Inflammatory macrophage treated with lipopolysaccharide for 1 hour (primary cell): ENCODE measurements around the gene ZNF485.
A peak's percentile ranks its signal among the peaks of the same experiment; 100 is the strongest.
"Not testable (repeated sequence)": the region's sequence is repeated elsewhere in the genome, so short reads cannot be mapped to it uniquely, and the experiment has no call there.

Source experiments
- DNase-seq, 2 donors: peaks; one replicate each; pipeline ENCODE4 v3.0.0-alpha.2; 2020 to 2022

Gene ZNF485

GRCh38 chr10:43606323-43607198, at the start of gene ZNF485:
ZNF485 (plus strand) TSS chr10:43606438; CDS start chr10:43607051, 613 bp downstream.
- DNase-seq, result peak; percentile 38 to 42

- DNase-seq, result no peak
Observed at GRCh38 chr10:43557214-43557613, 49.0 kb upstream of the ZNF485 start.

DNA sequence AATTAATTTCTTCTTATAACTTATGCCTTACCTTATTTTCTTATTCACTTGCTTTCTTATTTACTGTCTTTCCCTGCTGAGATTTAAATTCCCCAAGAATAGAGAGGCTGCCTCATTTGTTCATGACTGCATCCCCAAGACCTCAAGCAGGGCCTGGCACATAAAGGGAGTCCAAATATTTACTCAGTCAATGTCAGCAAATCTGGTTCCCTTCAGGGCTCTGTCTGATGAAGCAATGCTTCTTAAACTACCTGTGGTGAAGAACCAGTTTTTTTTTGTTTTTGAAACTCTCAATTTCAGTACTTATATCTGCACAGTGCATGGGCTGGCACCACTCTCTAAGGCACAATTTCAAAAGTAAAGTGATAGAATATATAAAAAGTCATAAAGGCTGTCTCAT, 36.6 kb upstream of the ZNF485 start:
- DNase-seq, result no peak

DNA sequence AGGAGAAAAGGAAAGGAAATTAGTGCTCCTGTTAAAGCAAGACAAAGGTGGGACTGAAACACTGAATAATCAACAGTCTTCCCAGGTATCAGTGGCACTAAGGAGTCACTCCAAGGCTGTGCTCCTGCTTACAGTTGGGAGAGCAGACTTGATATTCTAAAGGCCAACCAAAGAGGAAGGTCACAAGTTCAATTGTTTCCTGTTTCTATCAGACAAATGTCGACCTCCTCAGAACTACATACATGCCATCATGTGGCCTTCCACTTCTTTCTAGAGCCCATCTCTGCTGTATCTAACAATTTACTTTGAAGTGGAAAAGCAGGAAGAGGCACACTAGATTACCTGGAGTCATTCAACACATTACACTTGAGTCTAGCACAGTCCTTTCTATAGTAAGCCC, 35.3 kb upstream of the ZNF485 start:
- DNase-seq, result peak in 1 of 2 donors; percentile 12

GRCh38 chr10:43573250-43574000, 32.8 kb upstream of the ZNF485 start:
- no peak for DNase-seq

DNA sequence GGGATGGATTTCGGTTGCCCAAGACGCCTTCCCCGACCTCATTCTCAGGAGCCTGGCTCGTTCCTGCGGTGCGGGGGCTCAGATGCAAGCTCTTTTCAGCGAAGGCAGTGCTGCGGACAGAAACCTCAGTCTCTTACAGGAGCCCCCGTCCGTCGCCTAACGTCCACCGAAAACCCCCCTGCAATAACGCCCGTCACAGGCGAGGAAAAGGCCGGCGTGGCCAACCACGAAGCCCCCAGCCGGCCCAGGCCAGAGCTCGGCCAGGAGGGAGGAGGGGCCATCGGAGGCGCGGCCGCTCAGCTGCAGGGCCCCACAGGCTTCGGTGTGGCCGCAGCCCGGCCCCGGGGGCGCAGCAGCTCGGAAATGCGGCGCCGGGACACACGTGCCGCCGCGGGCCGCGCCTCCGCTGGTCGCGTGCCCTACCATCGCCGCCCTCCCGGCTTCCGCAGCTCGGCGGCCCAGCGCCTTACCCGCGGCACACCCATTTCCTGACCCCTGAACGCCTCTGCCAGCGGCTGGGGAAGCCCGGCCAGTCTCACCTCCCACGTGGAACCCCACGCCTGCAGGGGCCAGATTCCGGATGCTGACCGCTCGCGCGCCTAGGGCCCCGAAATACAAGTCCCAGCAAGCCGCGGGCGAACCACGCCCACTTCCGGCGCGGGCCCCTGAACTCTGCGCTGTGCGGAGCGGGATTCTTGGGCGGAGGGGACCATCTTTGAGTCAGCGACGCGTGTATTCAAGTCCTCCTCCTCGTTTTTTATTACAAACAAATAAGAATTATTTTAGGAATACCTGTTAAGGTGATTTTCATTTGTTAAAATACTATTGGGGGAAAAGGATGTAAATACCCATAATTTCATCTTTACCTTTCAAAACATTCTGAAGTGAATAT, 32.0 kb upstream of the ZNF485 start, which contains the start of gene ZNF239:
ZNF239 (minus strand) TSS at position 616 of the 892 bp plus-strand sequence. CDS start 16,537 bp downstream, outside the sequence.
- peak; percentile 71 to 82 for DNase-seq

- DNase-seq, result no peak
Observed at GRCh38 chr10:43574906-43575305, 31.3 kb upstream of the ZNF485 start.

DNA sequence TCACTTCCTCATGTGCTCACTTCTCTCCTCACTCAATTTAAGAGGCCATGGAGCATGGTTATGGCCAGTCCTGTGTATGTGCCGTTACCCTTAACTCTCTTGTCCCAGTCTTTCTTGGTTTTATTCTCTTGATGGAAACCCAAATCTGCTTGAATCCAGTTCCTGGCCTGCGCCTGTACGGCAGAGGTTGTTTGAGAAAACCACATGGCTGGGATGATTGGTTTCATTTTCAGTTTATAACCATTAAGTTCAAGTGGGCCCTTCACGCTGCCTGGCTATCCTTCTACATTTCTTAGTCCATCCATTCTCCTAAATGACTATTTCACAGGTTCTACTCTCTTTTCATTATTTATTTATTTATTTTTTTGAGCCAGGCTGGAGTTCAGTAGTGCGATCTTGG, 30.2 kb upstream of the ZNF485 start:
- no peak for DNase-seq

DNA sequence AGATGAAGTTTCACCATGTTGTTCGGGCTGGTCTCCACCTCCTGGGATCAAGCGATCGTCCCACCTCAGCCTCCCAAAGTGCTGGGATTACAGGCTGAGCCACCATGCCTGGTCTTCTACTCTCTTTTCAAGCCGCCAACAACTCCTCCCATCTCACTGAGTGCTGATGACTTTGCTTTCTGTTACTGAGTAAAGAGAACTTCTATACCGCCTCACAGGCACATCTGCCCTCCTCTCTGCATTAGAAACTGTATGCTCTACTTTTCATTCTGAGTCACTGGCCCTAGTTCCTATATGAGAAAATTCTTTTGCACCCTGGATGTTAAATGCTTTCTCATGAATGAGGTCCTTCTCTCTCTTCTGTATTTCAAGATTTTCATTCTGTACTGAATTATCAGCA, 29.7 kb upstream of the ZNF485 start:
- no peak for DNase-seq

- no peak for DNase-seq
Observed at GRCh38 chr10:43584051-43584450, 22.2 kb upstream of the ZNF485 start.

DNA sequence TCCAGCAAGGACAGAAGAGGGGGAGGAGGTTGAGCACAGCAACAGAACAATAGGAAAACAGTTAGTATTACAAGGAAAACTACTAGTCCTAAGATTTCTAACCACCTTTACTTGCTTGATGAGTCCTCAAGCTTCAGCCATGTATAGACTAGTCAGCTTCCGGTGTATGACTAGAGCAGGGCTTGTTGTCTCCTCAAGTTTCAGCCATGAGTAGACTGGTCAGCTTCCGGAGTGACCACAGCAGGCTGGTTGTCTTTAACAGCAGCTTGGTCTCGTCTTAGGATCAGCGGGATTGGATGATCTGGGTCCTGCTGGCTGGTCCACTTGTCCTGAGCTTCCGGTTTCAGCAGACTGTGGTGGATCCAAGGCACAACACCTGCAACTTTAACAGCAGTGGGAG, 21.2 kb upstream of the ZNF485 start:
- DNase-seq, result no peak

- no peak for DNase-seq
Observed at GRCh38 chr10:43585981-43586729, 20.1 kb upstream of the ZNF485 start.

- DNase-seq, result not testable (repeated sequence)
Observed at GRCh38 chr10:43586730-43587115, 19.5 kb upstream of the ZNF485 start.

DNA sequence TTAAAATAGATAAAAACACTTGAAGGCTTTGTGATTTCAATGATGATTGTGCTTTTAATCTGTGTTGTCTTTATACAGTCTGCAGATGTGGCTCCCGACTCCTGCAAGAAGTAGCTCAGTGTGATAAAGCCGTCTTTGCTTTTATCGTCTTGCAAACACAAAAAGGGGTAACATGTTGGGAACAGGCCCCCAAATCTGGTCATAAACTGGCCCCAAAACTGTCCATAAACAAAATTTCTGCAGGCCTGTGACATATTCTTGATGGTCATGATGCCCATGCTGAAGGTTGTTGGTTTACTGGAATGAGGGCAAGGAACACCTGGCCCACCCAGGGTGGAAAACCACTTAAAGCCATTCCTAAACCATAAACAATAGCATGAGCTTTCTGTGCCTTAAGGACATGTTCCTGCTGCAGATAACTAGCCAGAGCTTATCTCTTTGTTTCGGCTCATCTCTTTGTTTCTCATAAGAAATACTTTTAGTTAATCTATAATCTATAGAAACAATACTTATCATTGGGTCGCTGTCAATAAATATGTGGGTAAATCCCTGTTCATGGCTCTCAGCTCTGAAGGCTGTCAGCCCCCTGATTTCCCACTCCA, 14.8 kb upstream of the ZNF485 start:
- DNase-seq, result no peak

- peak; percentile 48 to 57 for DNase-seq
Observed at GRCh38 chr10:43594944-43595589, 11.2 kb upstream of the ZNF485 start.

DNA sequence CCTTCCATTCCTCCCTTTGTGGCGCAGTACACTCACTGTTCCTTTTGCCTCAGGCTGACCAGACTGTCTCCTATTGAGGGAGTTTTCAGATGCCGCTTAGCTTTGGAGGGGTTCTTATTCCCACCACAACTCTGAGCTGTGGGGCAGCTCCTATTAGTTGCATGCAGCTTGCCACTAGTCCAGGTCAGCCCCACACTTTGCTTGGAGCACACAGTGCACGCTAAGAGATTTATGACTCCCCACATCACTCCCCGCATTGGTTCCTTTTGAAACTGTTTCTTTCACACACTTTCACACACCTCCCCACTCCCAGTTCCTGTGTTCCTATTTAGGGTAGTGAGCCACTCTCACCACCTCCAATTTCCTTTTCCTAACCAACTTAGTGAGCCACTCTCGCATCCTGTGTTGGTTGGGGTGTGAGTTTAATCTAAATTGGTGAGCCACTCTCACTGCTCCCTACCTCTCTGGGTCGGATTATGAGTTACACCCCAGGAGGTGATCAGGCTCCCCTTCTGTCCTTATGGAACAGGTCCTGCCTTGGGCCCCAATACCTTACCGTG, 10.4 kb upstream of the ZNF485 start:
- no peak for DNase-seq

GRCh38 chr10:43596546-43596945, 9.7 kb upstream of the ZNF485 start:
- DNase-seq, result peak; percentile 18 to 33

- DNase-seq, result no peak
Observed at GRCh38 chr10:43598446-43598845, 7.8 kb upstream of the ZNF485 start.

GRCh38 chr10:43599333-43599732, 6.9 kb upstream of the ZNF485 start:
- DNase-seq, result no peak

GRCh38 chr10:43601576-43601975, 4.7 kb upstream of the ZNF485 start:
- not testable (repeated sequence) for DNase-seq

- no peak for DNase-seq
Observed at GRCh38 chr10:43605850-43606322, 352 bp upstream of the ZNF485 start.
